GM18499 (cell line): ENCODE results near the gene PTTG1IP2.
"Not testable (repeated sequence)": the region's sequence is repeated elsewhere in the genome, so short reads cannot be mapped to it uniquely, and the experiment has no call there.

Experiments used
- ATAC-seq: cut with Tn5 transposase; IDR thresholded peaks from one replicate; pipeline ENCODE4 v1.9.1; 2021; ENCODE audit warnings: moderate number of reproducible peaks; ENCODE audit not compliant: insufficient read depth, unreplicated experiment

The PTTG1IP2 gene

DNA sequence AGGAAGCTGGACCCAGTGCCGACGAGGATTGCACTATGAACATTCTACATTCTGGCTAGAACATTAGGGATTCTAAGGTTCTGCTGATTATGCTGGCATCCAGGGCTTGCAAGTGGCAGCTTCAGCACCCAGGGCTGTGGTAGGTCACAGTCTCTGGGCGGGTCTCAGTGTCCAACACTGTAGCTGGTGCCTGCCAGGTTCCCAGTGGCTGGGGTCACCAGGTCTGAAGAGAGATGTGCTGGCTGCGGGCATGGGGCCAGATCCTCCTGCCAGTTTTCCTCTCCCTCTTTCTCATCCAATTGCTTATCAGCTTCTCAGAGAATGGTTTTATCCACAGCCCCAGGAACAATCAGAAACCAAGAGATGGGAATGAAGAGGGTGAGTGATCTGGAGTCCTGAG is at the start of gene PTTG1IP2:
TSS of gene PTTG1IP2 (plus strand) at position 86 of the 400 bp plus-strand sequence. CDS start at position 234, 148 bp downstream.
- no peak for ATAC-seq

GRCh38 chr7:90421651-90422050 is 47.8 kb upstream of the PTTG1IP2 start:
- no peak for ATAC-seq

DNA sequence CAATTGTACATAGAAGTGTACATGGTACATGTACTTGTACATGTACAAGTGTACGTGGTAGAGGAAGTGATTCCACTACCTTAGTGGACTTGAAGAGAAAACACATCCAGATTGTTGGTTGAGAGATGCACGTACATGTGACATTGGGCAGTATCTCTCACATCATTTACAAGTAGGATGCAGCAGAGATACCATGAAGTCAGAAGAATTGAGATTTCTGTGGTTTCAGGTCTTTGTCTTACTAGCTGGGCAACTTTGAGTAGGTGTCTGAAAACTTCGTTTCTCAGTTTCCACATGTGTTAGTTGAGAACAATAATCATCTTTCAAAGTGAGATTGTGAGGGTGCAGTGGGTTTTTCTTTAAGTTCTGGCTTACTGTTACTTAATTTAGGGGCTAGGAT is 44.7 kb upstream of the PTTG1IP2 start:
- ATAC-seq = peak; percentile 91

DNA sequence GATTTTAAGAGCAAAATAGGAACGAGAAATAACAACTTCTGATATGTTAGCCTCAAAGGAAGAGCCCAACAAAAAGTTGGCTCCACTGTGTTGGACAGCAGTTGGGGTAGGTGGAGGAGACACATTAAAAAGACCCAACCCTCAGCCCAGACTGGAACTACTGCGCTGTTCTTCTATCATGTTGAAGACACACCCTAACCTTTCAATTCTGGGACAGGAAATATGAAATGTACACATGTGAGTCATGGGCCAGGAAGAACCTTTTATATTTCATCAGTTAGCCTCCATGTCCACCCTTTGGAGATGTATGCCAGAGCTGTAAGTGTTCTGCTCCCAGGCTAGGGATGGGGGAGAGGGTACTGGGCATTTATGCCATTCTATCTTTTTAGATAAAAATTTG is 44.1 kb upstream of the PTTG1IP2 start:
- no peak for ATAC-seq

- no peak for ATAC-seq
Observed at GRCh38 chr7:90430614-90431460, 38.6 kb upstream of the PTTG1IP2 start.

DNA sequence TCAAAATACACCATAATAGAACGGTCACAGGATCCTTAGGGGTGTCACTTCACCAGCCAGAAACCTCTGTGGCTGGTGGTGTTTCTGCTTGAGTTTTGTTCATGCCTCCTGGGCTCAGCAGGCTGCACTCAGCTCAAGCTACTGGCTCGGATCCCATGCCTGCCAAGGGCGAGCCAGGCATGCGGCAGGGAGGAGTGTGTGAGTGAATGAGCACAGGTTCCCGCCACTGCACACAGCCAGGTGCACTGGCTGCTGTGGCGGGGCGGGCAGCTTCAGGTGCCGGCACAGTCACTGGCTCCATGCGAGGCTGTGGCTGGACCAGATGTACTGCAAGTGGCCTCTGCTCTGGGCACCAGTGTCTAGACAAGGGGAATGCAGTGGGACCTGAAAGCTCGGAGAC is 36.7 kb upstream of the PTTG1IP2 start:
- ATAC-seq = no peak

GRCh38 chr7:90433221-90433620 is 36.2 kb upstream of the PTTG1IP2 start:
- no peak for ATAC-seq

- ATAC-seq = no peak
Observed at GRCh38 chr7:90445633-90446032, 23.8 kb upstream of the PTTG1IP2 start.

- ATAC-seq = no peak
Observed at GRCh38 chr7:90446137-90446899, 23.1 kb upstream of the PTTG1IP2 start.

GRCh38 chr7:90453259-90453891 is 16.1 kb upstream of the PTTG1IP2 start:
- ATAC-seq = no peak

- ATAC-seq = no peak
Observed at GRCh38 chr7:90453931-90454330, 15.5 kb upstream of the PTTG1IP2 start.

- ATAC-seq = peak; percentile 93
Observed at GRCh38 chr7:90455163-90456030, 14.0 kb upstream of the PTTG1IP2 start.

- no peak for ATAC-seq
Observed at GRCh38 chr7:90458104-90458503, 11.3 kb upstream of the PTTG1IP2 start.

DNA sequence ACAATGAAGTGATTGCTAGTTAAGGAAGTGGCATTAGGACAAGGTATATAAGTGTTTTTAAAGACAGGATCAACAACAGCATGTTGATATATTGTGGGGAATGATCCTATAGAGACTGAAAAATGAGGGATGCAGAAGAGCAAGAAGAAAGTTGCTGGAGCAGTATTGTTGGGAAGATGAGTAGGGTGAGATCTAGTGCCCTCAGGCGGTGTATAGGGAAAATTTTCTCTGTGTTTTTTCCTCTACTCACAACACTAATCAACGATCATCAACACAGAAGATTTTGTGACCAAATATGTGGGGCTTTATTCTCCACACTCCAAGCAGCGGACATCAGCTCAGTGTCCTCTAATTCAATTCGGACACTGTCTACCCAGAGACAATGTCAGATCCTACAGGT is 9.6 kb upstream of the PTTG1IP2 start:
- no peak for ATAC-seq

- ATAC-seq = no peak
Observed at GRCh38 chr7:90461219-90461618, 8.2 kb upstream of the PTTG1IP2 start.

DNA sequence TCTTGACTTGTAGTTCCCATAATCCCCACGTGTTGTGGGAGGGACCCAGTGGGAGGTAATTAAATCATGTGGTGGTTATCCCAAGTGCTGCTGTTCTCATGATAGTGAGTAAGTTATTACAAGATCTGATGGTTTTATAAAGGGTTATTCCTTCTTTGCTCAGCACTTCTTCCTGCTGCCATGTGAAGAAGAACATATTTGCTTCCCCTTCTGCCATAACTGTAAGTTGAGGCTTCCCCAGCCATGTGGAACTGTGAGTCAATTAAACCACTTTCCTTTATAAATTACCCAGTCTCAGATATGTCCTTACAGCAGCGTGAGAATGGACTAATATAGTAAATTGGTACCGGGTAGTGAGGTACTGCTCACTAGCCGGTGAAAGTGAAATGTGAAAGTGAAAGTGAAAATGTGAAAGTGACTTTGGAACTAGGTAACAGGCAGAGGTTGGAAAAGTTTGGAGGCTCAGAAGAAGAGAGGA is 6.2 kb upstream of the PTTG1IP2 start:
- not testable (repeated sequence) for ATAC-seq

DNA sequence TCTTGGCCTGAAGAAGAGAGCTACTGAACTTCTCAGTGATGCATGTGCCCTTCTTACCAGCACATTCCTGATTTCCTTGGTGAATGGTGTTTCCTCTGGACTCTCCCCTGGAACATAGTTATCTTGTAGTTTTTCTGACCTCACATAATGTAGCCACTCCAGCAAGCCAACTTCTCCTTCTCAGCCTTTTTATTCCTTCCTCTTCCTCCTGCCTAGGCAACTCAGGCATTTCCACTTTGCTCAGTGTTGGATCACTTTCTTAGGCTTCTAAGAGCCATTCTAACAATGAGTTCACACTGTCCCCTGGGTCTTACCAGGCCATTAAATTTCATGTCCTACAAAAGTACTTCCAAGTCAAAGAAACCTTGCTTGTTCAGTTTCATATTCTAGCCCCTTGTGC is 3.6 kb upstream of the PTTG1IP2 start:
- no peak for ATAC-seq

DNA sequence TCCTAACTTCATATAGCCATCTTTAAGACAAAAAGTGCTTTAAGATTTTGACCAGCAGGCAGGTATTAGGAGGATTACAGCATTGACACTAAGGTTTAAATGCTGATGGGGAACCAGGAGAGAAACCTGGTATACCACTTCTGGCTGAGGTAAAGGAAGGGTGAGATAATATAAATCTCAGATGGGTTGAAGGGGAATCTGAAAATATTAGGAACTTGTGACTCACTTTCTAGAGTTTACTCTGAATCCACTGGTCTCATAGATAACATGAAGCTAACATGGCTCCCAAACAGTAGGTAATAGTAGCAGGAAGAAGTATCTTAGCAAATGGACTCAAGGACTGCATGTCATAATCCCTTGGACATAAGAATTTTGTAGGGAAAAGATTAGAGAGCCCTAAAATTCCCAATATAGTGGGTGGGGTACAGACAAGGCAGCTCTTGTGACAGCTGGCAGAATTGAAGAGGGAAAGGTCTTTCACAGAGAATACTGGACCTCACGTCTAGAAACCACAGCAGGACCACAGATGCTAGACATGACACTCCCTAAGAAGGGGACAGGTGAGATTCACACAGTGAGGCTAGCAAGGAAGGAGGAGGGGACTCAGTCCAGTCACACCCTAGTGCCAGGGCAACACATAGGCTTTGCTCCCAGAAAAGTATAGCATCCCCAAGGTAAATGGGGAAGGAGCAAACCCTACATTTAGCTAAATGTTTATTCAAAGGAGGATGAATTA is 3.5 kb downstream of the PTTG1IP2 start:
- ATAC-seq = no peak

DNA sequence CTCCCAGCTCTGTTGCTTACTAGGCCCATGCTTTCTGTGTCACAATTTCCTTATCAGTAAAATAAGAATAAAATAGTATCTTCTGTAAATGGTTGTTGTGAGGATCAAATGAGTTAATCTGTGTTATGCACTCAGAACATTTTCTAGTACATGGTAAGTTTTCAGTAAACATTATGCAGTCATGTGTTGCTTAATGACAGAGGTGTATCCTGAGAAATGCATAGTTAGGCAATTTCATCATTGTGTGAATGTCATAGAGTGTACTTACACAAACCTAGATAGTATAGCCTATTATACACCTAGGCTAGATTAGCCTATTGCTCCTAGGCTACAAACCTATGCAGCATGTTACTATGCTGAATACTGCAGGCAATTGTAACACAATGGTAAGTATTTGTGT is 4.4 kb downstream of the PTTG1IP2 start:
- no peak for ATAC-seq
